NCI-H345 treated with DMSO at 0.1 percent for 48 hours (cell line): ENCODE data around the gene GCSH.
A peak's percentile ranks its signal among the peaks of the same experiment; 100 is the strongest.
"Not testable (repeated sequence)": the region's sequence is repeated elsewhere in the genome, so short reads cannot be mapped to it uniquely, and the experiment has no call there.

Source experiments
- DNase-seq: peaks from one replicate; lab custom pipeline; 2025; ENCODE audit not compliant: unreplicated experiment; lab: John Stamatoyannopoulos, UW

Gene GCSH

GRCh38 chr16:81095953-81096714 is at the start of gene GCSH:
GCSH (minus strand) TSS chr16:81096395; CDS start chr16:81096278, 117 bp downstream.
- peak; percentile 88 for DNase-seq

GRCh38 chr16:81143921-81144471 is 47.8 kb upstream of the GCSH start:
- DNase-seq: no peak

GRCh38 chr16:81142864-81143263 is 46.7 kb upstream of the GCSH start:
- DNase-seq: no peak

- no peak for DNase-seq
Measured at GRCh38 chr16:81140930-81141780, 45.0 kb upstream of the GCSH start.

GRCh38 chr16:81138831-81139557 is 42.8 kb upstream of the GCSH start:
- DNase-seq: no peak

- DNase-seq: no peak
Measured at GRCh38 chr16:81137754-81138153, 41.6 kb upstream of the GCSH start.

GRCh38 chr16:81136390-81137335 is 40.5 kb upstream of the GCSH start:
- no peak for DNase-seq

- no peak for DNase-seq
Measured at GRCh38 chr16:81130126-81130525, 33.9 kb upstream of the GCSH start.

GRCh38 chr16:81128726-81129524 is 32.7 kb upstream of the GCSH start:
- DNase-seq: no peak

- no peak for DNase-seq
Measured at GRCh38 chr16:81127051-81127450, 30.9 kb upstream of the GCSH start.

- DNase-seq: no peak
Measured at GRCh38 chr16:81123092-81123852, 27.1 kb upstream of the GCSH start.

GRCh38 chr16:81121474-81121990 is 25.3 kb upstream of the GCSH start:
- DNase-seq: no peak

GRCh38 chr16:81117436-81117835 is 21.2 kb upstream of the GCSH start:
- DNase-seq: no peak

- DNase-seq: no peak
Measured at GRCh38 chr16:81116285-81116684, 20.1 kb upstream of the GCSH start.

GRCh38 chr16:81112453-81112852 is 16.3 kb upstream of the GCSH start:
- DNase-seq: no peak

- DNase-seq: not testable (repeated sequence)
Measured at GRCh38 chr16:81109274-81109673, 13.1 kb upstream of the GCSH start.

GRCh38 chr16:81107511-81107910 is 11.3 kb upstream of the GCSH start:
- no peak for DNase-seq

GRCh38 chr16:81106826-81107503 is 10.8 kb upstream of the GCSH start:
- DNase-seq: no peak
